HG02763 (cell line): ENCODE results near the gene EOLA1.
"Not testable (repeated sequence)": the region's sequence is repeated elsewhere in the genome, so short reads cannot be mapped to it uniquely, and the experiment has no call there.

Experiments
- ATAC-seq: cut with Tn5 transposase; IDR thresholded peaks from one replicate; pipeline ENCODE4 v1.9.1; 2021; ENCODE audit warnings: mild to moderate bottlenecking, moderate library complexity; ENCODE audit not compliant: unreplicated experiment

EOLA1 gene

GRCh38 chrX:149540621-149541520, at the start of gene EOLA1:
TSS of gene EOLA1 (plus strand) at chrX:149541012. CDS start at chrX:149545631, 4,619 bp downstream.
- ATAC-seq: peak; percentile 67

DNA sequence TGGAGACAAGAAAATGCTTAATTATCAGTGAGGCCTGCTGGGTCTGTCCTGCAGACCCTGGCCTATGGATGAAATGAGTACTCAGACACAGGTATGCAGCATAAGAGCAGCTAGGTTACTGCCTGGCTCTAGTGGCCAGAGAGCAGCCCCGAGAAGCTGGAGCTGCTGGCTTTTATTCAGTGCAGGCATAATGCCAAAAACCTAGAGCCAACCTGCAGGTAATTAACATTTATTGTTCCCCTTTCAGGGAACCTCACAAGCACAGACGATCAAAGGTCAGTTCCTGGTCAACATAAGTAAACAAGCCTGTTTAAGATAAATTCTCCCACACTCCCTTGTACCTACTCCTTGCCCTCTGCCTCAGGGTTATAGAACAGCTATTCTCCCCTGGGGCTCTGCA, 49.0 kb upstream of the EOLA1 start:
- ATAC-seq: no peak

DNA sequence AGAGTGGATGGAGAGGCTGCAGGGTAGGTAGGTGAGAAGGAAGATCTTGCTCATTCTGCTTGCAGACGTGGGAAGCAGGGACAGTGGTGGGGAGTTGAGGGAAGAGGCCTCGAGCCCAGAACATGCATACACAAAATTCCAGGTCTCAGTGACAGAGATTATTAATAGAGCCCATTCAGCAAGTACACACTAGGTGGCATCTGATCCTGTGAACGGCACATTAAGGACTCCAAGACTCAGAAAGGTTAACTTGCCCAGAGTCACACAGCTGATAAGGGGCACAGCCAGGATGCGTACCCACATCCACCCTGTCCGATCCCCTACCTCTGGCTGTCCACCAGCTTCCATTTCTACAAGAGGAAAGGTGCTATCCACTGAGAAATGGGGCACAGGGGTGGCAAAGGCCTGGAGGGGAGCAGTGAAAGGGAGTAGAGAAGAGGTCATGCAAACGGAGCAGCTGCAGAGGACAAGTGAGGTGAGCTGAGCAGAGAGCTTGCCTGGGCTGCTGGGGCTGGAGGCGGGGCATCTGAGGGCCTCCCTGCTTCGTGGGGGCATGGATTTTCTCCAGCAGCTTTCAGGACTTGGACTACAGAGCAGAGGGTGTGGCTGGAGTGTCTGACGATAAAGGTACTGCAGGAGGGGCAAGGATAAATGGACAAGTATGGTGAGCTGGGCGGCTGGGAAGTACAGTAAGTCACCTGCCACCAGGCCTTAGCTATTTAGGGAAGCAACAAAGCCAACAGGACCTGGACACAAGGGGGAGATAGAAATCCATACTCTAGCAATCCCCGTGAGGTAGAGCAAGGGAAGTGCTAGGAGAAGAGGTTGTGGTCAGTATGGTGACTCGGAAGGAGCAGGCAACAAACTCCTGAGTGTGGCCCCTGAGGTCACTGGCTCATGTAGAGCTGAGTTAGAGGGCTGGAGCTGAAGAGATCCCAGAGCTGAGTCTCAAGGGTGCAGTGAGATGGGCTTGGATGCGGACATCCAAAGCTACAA, 46.9 kb upstream of the EOLA1 start:
- ATAC-seq: no peak

DNA sequence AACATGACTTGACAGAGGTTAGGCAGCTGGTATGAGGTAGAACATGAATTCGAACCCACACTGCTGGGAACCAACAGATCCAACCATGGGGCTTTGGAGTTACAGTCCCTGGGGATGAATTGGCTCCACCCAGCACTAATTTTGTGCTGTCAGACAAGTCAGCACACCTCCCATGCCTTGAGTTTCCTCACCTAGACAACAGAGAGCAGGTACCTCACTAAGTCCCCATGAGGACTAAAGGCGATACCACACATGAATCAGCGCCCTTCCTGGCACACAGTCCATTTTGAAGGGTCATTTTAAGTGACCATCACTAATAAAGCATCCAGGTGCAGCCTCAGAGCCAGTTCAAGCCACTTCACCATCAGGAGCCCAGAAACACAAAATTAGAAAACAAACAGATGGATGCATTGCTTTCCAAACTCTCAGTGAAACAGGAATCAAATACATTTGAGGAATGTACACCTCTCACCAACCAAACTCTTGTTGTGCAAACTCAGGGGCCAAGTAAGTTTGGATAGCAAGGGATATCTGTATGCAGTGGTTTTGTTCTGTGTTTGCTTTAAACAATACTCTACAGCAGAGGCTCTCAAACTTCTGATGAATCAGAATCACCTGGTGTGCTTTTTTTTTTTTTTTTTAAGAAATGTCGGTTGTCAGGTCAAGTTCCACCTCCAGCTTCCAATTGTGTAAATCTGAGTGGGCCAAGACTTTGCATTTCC, 45.8 kb upstream of the EOLA1 start:
- no peak for ATAC-seq

GRCh38 chrX:149495573-149496071, 45.2 kb upstream of the EOLA1 start:
- no peak for ATAC-seq

DNA sequence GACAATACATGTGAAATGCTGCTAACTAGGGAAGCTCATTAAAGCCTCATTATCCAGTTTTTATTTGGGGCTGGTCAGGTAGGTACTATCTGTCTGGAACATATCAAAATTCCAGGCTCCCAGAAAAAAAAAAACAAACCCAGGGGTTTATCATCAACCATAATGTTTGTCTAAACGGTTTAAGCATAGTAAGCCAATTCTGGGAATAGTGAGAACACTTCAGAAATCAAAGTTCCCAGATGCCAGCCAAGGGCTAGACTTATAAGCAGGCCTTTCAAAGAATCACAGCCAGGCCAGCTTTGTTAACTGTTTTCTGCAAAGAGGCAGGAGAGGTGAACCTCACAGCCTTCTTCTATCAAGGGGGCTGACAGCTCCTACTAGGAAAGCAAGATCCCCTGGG, 43.8 kb upstream of the EOLA1 start:
- no peak for ATAC-seq

DNA sequence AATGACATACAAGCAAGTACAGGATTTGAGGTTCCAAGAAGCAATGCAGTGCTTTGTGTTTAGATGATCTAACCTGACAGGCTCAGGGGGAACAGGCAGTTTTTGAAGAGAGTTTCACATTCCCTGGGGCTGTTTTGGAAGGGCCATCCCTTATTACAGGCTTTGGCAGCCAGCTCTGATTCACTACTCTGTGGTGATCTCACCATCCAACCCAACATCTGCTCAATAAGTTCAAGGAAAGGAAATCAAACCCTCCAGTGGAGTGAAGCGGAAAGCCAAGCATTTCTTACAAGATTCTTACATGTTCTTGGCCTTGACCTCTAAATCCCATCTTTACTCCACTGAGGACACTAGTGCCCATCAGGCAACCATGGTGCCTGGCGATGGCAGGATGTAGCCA, 43.2 kb upstream of the EOLA1 start:
- ATAC-seq: no peak

DNA sequence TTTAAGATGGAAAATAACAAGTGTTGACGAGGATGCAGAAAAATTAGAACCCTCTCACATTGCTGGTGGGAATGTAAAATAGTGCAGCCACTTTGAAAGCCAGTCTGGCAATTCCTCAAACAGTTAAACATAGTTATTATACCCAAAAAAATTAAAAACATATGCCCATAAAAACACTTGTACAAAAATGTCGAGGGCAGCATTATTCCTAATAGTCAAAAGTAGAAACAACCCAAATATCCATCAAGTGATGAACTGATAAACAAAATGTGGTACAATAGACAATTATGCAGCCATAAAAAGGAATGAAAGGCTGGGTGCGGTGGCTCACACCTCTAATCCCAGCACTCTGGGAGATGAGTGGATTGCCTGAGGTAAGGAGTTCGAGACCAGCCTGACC, 42.0 kb upstream of the EOLA1 start:
- ATAC-seq: no peak

- no peak for ATAC-seq
Measured at GRCh38 chrX:149499766-149500165, 41.0 kb upstream of the EOLA1 start.

DNA sequence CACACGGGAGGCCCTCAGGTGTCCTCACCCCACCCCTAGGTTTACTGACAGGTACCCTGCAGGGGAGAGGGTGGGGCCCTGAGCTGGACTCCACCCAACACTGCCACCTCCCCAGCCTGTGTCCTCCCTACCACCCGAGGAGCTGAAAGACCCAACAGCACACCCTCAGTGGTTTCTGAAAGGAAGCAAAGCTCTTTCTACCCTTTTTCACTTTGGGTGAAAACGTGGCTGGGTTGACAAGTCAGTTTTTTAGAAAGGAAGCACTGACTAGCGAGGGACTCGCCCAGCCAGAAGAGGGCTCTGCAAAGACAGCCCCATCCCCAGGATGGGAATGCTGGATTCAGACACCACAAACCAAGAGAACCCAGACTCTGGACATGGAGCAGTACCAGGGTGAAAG, 37.9 kb upstream of the EOLA1 start:
- not testable (repeated sequence) for ATAC-seq

- ATAC-seq: peak; percentile 68
Measured at GRCh38 chrX:149503446-149503845, 37.4 kb upstream of the EOLA1 start.

DNA sequence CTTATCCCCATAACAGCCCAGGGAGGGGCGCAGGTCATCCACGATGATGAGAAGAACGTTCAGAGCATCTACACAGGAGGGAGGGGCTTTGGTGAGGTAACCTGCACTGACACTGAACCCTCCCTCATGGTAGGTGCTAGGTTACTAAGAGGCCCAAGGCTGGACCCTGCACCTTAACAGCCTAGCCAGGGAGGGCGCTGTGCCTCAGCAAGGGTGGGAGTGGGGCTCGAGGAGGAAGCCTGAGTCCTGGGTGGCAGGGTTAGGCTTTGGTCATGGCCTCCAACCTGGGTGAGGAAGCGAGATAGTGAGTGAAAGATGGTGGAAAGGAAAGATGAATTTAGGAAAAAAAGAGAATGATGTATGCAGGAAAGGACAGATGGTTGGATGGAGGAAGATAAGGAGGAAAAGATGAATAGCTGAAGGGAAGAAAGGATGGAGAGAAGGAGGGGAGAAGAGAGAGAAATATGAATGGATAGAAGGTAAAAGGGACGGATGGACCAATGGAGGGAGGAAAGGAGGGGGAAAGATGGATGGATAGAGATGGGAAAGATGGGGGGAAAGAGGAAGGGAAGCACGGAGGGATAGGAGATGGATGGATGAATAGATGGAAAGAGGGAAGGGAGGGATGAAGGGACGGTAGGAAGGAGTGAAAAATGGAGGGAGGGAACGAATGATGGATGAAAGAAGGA, 36.4 kb upstream of the EOLA1 start:
- peak; percentile 36 for ATAC-seq

GRCh38 chrX:149504915-149505651, 35.7 kb upstream of the EOLA1 start, which contains the start of gene IDS:
TSS of gene IDS (minus strand) at chrX:149505306. CDS start at chrX:149505137, 169 bp downstream.
- ATAC-seq: peak; percentile 67

GRCh38 chrX:149505671-149506070, 35.1 kb upstream of the EOLA1 start:
- no peak for ATAC-seq

DNA sequence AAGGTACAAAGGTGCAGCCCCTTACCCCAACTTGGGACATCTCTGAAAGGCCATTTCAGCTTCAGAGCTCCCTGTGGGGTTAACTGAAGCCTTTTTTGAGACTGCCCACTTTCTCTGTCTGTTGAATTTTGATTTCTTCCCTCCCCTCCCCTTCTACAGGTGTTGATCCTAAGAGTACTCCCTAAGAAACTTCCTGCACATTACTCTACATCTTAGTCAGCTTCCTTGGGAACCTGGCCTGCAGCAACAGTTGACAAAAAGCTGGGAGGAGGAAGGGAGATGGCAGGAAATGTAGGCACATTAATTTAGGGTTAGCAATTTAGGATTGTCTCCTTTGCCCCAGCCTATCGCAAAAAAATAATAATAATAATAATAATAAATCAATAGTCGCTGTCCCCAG, 34.5 kb upstream of the EOLA1 start:
- ATAC-seq: no peak

DNA sequence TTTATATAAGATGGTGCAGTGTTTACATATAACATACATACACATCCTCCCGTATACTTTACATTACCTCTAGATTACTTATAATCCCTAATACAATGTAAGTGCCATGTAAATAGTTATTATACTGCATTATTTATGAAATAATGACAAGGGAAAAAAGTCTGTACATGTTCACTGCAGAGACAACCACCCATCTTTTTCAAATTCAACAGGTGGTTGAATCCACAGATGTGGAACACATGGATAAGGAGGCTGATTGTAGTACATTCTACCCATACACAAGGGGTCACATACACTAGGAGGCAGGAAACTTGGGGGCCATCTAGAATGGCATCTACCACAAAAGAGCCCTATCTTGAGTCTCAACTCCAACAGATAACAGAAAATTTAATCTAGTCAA, 32.3 kb upstream of the EOLA1 start:
- no peak for ATAC-seq

GRCh38 chrX:149510386-149510785, 30.4 kb upstream of the EOLA1 start:
- ATAC-seq: no peak

- ATAC-seq: no peak
Measured at GRCh38 chrX:149511081-149511480, 29.7 kb upstream of the EOLA1 start.

- peak; percentile 81 for ATAC-seq
Measured at GRCh38 chrX:149512225-149512885, 28.5 kb upstream of the EOLA1 start.
